Testis (tissue), 3 donors: ENCODE data around the gene SH3RF2. TPM values are rescaled to one million over a fixed set of nuclear protein-coding genes. Genes with fewer than 3 reads are reported as not detected.

Experiments
- DNase-seq: peaks from one replicate; pipeline ENCODE4 v3.0.0-alpha.2; 2019
- H3K27ac ChIP-seq, 2 donors: fragments of 200-600 bp; sonication (generic); one replicate each; pipeline ENCODE4 v1.5.1; 2019
- H3K27me3 ChIP-seq: fragments of 200-600 bp; sonication (generic); one replicate; pipeline ENCODE4 v1.5.1; 2019
- H3K36me3 ChIP-seq: fragments of 200-600 bp; sonication (generic); one replicate; pipeline ENCODE4 v1.5.1; 2017; ENCODE audit warnings: low read depth; ENCODE audit errors: missing control alignments
- H3K4me1 ChIP-seq: fragments of 200-600 bp; sonication (generic); one replicate; pipeline ENCODE4 v1.5.1; 2019
- H3K4me3 ChIP-seq, 2 donors: fragments of 200-600 bp; sonication (generic); one replicate each; pipeline ENCODE4 v1.5.1; 2017 to 2019
- H3K9me3 ChIP-seq: fragments of 200-600 bp; sonication (generic); one replicate; pipeline ENCODE4 v1.5.1; 2017
- POLR2A ChIP-seq: fragments of 450-650 bp; IDR thresholded peaks from one replicate; pipeline ENCODE4 v1.6.1; 2017; ENCODE audit warnings: antibody characterized with exemption, mild to moderate bottlenecking, moderate library complexity
- WGBS, 2 donors: methylation state at CpG; one replicate each; pipeline ENCODE4 v1.1.5; 2018; 5-methylcytosine and 5-hydroxymethylcytosine counted together
- intact Hi-C: fragments of 100-400 bp; cut with DNase I; formaldehyde crosslinking; loops from one replicate; pipeline ENCODE4 v1.15.1; 2023; ENCODE audit warnings: low total_unique reads
- polyA plus RNA-seq: library from polyadenylated mRNA; stranded (reverse); fragments of 350-450 nt; fragmentation: Illumina TruSeq; extraction: RNeasy Lipid Tissue Mini Kit (QIAGEN cat#74804); gene quantifications from one replicate; pipeline ENCODE4 v1.2.3, GENCODE V29; 2014; ENCODE audit warnings: low read depth, low replicate concordance; ENCODE audit not compliant: insufficient read depth
- total RNA-seq, 2 donors: library from RNA; depleted of rRNA; stranded (reverse); fragments of >200 nt; gene quantifications; one replicate each; pipeline ENCODE4 v1.2.3, GENCODE V29; 2016
- TF ChIP-seq, protein P1 (sequence below), 3 experiments: fragments of 450-650 bp in 2 of 3; fragments of 200-600 bp in 1 of 3; sonication (generic) in 1 of 3; IDR thresholded peaks; one replicate each; pipeline ENCODE4 v1.5.1; 2016 to 2019; ENCODE audit warnings: antibody characterized with exemption in 3 of 3, mild to moderate bottlenecking in 2 of 3, moderate library complexity in 1 of 3

Gene SH3RF2
- total and polyA plus RNA-seq, 3 donors from 2014 or later = 127 to 416 (median 378) TPM

DNA sequence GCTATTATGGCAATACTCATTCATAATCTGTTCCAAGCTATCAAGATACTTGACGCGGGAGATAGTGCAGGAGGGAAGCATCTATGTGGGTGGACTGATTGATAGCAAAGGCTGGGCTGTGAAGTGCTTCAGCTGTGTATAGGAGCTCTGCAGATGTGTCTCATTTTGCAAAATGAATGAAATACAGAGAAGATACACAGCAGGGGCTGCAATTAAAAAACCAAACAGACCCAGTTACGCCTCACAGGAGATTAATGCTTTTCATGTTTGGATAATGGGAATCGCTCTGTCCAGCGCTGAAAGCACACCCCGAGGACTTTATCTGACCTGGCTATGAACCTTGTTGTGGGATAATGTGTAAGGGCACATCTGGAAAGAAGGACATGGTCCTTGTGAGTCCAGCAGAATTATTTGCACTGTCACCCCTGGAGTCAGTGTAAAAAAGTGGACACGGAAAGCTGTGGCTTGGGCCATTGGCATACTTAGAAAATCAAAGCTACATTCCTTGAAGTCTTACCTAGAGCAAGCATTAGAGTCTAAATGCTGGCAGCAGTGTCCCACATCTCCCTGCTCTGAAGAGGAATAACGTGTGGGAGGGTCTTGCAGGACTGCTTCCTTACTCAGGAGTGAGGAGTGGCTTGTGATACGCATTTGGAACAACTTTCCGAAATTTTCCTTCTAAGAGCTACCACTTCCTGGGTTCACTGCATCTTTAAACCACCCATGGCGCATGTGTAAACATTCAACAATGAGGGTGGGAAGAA, 2.6 kb downstream of the SH3RF2 start:
- WGBS, 2 donors = 35 to 41% methylated on average over 11 of the region's 11 CpGs
- no peak overlapping the region for H3K27ac ChIP-seq
- TF ChIP-seq, protein P1, sequence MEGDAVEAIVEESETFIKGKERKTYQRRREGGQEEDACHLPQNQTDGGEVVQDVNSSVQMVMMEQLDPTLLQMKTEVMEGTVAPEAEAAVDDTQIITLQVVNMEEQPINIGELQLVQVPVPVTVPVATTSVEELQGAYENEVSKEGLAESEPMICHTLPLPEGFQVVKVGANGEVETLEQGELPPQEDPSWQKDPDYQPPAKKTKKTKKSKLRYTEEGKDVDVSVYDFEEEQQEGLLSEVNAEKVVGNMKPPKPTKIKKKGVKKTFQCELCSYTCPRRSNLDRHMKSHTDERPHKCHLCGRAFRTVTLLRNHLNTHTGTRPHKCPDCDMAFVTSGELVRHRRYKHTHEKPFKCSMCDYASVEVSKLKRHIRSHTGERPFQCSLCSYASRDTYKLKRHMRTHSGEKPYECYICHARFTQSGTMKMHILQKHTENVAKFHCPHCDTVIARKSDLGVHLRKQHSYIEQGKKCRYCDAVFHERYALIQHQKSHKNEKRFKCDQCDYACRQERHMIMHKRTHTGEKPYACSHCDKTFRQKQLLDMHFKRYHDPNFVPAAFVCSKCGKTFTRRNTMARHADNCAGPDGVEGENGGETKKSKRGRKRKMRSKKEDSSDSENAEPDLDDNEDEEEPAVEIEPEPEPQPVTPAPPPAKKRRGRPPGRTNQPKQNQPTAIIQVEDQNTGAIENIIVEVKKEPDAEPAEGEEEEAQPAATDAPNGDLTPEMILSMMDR (IDR thresholded peaks at IDR 0.05) = no peak
- TF ChIP-seq POLR2A = no peak
- DNase-seq = no peak
- intact Hi-C loops = no loop called here
- H3K27me3 ChIP-seq = no peaks in the 10 kb centered on the region
- H3K9me3 ChIP-seq = no peaks in the 10 kb centered on the region
- peaks cover 5% of the 10 kb centered on the region for H3K4me1 ChIP-seq
- no peak overlapping the region for H3K4me3 ChIP-seq
- H3K36me3 ChIP-seq = no peaks in the 10 kb centered on the region

DNA sequence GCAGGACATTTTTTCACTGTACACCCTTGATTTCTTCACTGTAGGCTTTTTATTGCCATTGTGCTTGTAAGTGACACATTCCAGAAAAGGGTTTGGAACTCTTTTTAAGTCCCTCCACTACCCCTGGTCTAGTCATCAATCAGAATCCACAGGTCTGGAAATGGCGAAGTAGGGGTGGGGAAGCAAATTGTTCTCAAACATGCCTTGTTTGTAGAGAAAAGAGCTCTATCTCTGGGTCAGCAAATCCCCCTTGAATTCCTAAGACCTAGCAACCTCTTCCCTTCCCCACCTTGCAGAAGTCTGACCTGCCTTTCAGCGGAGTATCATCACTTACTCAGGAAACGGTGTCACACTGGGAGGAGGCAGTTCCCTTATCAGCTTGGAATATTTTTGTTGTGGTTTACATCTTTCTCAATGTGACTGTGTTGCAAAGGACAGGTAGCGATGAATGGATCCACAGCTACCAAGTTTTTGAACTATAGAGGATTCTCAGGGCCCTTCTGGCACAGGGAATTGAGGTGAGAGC, 3.2 kb downstream of the SH3RF2 start:
- Histone ChIP-seq H3K4me1 (peaks cover 5% of the 10 kb centered on the region), H3K4me3 (no peak overlapping the region), H3K27me3 (no peaks in the 10 kb centered on the region), H3K9me3 (no peaks in the 10 kb centered on the region), H3K27ac (no peak overlapping the region), H3K36me3 (no peaks in the 10 kb centered on the region)
- no peak for DNase-seq
- WGBS, 2 donors = 78 to 89% methylated on average over 4 of the region's 4 CpGs
- intact Hi-C loops = no loop called here
- TF ChIP-seq POLR2A = no peak
- TF ChIP-seq, protein P1 (IDR thresholded peaks at IDR 0.05) = no peak

DNA sequence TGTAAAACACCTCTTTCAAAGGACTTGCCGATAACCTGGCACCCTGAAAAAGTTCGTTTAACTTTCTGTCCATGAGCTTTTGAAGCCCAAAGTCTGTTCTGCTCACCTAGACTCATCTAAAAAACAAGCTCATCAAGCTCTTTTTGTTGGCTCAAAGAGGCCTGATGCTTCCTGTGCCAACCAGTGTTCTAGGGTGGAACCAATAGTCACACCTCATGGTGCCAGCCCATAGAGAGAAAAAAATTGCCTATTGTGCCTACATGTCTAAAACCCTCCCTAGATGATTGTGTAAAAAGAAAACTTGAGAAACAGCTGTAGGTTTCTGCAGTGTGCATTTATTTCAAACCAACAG, 4.7 kb downstream of the SH3RF2 start:
- no peak for DNase-seq
- Histone ChIP-seq H3K4me3 (no peak overlapping the region), H3K27me3 (no peaks in the 10 kb centered on the region), H3K36me3 (no peaks in the 10 kb centered on the region), H3K4me1 (peaks cover 8% of the 10 kb centered on the region), H3K9me3 (no peaks in the 10 kb centered on the region), H3K27ac (no peak overlapping the region)
- TF ChIP-seq, protein P1 (IDR thresholded peaks at IDR 0.05) = no peak
- TF ChIP-seq POLR2A = no peak
- 89 to 92% methylated on average over 2 of the region's 2 CpGs for WGBS, 2 donors
- intact Hi-C loops = no loop called here

DNA sequence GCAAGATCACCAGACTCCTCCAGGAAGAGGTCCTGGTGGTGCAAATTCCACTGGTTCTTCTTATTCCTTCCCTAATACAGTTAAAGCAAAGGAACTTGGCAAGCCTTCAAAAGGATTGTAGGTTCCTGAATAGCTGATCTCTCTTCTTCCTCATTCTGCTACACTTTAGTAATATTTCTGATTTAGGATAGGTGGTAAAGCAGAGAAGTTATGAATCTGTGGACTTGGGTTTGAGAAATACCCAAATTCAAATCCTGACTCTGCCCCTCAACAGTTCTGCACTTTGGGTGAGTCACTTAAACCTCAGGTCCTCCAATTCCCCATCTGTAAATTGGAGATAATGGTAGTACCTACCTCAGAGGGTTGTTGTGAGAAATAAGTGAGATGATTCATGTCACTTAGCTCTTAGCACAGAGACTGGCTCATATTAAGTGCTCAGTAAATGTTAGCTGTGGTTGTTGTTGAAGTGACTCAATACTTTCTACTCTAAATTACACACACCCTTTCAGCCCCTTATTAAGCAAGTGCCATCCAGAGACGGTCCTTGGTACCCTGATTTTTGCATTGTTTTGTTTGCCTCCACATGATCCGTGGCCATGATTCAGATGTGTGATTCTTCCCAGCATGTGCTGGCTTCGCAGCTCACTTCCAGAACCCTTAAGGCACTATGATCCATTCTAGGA, 5.2 kb downstream of the SH3RF2 start:
- Histone ChIP-seq H3K27ac (no peak overlapping the region), H3K36me3 (no peaks in the 10 kb centered on the region), H3K9me3 (no peaks in the 10 kb centered on the region), H3K27me3 (no peaks in the 10 kb centered on the region), H3K4me3 (no peak overlapping the region), H3K4me1 (peaks cover 8% of the 10 kb centered on the region)
- TF ChIP-seq POLR2A = no peak
- TF ChIP-seq, protein P1 (IDR thresholded peaks at IDR 0.05) = no peak
- 90 to 91% methylated on average over 3 of the region's 3 CpGs for WGBS, 2 donors
- intact Hi-C loops = no loop called here
- DNase-seq = no peak
